ENCODE data around the gene TFCP2L1.

- TF ChIP-seq E2F4 (CRISPR knock-in tag; IDR thresholded peaks at IDR 0.05; ENCODE audit: borderline replicate concordance, low read depth), result no peak
- TF ChIP-seq ZBTB43 (CRISPR knock-in tag; IDR thresholded peaks at IDR 0.05), result no peak
- no peak for TF ChIP-seq PRDM15 (CRISPR knock-in tag; IDR thresholded peaks at IDR 0.05)
- TF ChIP-seq CTCF (IDR thresholded peaks at IDR 0.05), result no peak
These were observed 85.0 kb downstream of the TFCP2L1 start for GRCh38 chr2:121200011-121200347.
